ENCODE measurements around the gene IRF1.

DNA sequence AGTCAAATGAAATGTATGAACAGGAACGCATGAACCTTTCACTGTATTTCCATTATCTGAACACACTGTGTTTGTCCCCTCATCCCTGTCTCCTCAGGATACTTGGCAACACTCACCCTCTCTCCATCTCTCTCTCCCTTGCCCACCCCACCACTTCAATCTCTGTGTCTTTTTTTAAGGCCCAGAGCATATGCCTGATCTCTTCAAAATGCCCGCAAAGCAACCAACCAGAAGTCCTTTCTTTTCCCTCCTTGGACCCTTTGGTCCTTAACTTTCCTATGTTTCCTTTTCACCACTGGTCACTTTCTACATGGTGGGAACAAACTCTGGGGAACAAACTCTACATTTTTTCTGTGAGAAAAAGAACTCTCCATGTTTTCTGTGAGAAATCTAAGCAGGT, 3.2 kb upstream of the IRF1 start:
- TF ChIP-seq, protein P1, sequence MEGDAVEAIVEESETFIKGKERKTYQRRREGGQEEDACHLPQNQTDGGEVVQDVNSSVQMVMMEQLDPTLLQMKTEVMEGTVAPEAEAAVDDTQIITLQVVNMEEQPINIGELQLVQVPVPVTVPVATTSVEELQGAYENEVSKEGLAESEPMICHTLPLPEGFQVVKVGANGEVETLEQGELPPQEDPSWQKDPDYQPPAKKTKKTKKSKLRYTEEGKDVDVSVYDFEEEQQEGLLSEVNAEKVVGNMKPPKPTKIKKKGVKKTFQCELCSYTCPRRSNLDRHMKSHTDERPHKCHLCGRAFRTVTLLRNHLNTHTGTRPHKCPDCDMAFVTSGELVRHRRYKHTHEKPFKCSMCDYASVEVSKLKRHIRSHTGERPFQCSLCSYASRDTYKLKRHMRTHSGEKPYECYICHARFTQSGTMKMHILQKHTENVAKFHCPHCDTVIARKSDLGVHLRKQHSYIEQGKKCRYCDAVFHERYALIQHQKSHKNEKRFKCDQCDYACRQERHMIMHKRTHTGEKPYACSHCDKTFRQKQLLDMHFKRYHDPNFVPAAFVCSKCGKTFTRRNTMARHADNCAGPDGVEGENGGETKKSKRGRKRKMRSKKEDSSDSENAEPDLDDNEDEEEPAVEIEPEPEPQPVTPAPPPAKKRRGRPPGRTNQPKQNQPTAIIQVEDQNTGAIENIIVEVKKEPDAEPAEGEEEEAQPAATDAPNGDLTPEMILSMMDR (IDR thresholded peaks at IDR 0.05) = no peak
- no peak for TF ChIP-seq POLR2A (IDR thresholded peaks at IDR 0.05)
- TF ChIP-seq EP300 (IDR thresholded peaks at IDR 0.05; ENCODE audit: low read depth) = no peak

Measured in transverse colon (tissue), 3 donors.